Uterus (tissue), 2 donors: ENCODE measurements around the gene TSPAN11.

ENCODE experiments used
- POLR2A ChIP-seq, 2 donors: fragments of 450-650 bp; IDR thresholded peaks; one replicate each; pipeline ENCODE4 v1.6.1; 2016; ENCODE audit warnings: antibody characterized with exemption in 2 of 2, mild to moderate bottlenecking in 1 of 2, moderate library complexity in 1 of 2
- TF ChIP-seq, protein P1 (sequence below), 4 experiments: fragments of 200-600 bp in 2 of 4; fragments of 450-650 bp in 2 of 4; sonication (generic) in 2 of 4; IDR thresholded peaks; one replicate each; pipeline ENCODE4 v1.5.1; 2016 to 2019; ENCODE audit warnings: antibody characterized with exemption in 4 of 4, mild to moderate bottlenecking in 2 of 4, moderate library complexity in 1 of 4

DNA sequence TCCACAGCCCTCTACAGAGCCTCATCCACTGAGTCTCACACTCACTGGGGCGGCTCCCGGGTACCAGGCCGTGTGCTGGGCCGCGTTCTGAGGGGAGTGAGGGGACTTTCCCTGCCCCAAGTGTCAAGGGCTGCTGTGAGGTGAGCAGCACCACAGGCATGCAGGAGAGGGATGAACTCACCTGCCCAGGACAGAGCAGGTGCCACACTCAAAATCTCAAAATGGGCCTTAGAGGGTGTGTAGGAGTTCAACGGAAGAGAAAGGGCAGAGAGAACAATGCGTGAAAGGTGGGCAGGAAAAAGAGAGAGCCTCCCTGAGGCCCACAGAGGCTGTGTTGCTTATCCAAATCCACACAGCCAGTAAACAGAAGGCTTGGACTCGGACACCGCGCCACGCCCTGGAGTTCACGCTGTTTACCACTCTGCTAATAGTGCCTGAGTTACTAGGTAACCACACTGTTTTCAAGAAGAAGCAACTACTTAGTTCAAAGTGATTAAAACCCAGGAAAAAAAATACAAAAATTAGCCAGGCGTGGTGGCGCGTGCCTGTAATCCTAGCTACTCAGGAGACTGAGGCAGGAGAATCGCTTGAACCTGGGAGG is 32.7 kb downstream of the TSPAN11 start:
- TF ChIP-seq, protein P1, sequence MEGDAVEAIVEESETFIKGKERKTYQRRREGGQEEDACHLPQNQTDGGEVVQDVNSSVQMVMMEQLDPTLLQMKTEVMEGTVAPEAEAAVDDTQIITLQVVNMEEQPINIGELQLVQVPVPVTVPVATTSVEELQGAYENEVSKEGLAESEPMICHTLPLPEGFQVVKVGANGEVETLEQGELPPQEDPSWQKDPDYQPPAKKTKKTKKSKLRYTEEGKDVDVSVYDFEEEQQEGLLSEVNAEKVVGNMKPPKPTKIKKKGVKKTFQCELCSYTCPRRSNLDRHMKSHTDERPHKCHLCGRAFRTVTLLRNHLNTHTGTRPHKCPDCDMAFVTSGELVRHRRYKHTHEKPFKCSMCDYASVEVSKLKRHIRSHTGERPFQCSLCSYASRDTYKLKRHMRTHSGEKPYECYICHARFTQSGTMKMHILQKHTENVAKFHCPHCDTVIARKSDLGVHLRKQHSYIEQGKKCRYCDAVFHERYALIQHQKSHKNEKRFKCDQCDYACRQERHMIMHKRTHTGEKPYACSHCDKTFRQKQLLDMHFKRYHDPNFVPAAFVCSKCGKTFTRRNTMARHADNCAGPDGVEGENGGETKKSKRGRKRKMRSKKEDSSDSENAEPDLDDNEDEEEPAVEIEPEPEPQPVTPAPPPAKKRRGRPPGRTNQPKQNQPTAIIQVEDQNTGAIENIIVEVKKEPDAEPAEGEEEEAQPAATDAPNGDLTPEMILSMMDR (IDR thresholded peaks at IDR 0.05): no peak
- no peak for TF ChIP-seq POLR2A (IDR thresholded peaks at IDR 0.05)
